ENCODE results near the gene COL5A1.

DNA sequence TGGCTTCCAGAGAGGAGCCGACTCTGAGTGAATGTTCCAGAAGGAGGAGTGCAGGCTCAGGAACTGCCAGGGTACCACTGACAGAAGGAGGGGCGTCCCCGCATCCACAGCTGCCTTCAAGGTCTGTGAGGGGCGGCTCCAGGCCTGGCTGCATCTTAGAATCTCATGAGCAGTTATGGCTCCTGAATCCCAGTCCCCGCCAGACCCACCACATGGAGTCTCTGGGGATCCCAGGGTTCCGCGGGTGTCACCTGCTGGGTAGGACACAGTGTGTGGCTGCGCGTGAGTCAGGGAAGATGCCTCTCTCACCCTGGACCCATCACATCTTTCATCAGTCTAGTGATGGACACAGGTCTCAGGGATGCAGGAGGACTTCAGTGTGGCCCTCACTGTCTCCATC lies 79.2 kb downstream of the COL5A1 start:
- TF ChIP-seq, protein P1, sequence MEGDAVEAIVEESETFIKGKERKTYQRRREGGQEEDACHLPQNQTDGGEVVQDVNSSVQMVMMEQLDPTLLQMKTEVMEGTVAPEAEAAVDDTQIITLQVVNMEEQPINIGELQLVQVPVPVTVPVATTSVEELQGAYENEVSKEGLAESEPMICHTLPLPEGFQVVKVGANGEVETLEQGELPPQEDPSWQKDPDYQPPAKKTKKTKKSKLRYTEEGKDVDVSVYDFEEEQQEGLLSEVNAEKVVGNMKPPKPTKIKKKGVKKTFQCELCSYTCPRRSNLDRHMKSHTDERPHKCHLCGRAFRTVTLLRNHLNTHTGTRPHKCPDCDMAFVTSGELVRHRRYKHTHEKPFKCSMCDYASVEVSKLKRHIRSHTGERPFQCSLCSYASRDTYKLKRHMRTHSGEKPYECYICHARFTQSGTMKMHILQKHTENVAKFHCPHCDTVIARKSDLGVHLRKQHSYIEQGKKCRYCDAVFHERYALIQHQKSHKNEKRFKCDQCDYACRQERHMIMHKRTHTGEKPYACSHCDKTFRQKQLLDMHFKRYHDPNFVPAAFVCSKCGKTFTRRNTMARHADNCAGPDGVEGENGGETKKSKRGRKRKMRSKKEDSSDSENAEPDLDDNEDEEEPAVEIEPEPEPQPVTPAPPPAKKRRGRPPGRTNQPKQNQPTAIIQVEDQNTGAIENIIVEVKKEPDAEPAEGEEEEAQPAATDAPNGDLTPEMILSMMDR (conservative IDR thresholded peaks at IDR 0.05; ENCODE audit: low read depth, low read length): no peak
- no peak for TF ChIP-seq EZH2 (IDR thresholded peaks at IDR 0.05; ENCODE audit: low read length, unreplicated experiment)
